Left forelimb (tissue), 1 donor: ENCODE measurements around the gene KCNK13.

Source experiments
- DNase-seq: peaks from one replicate; pipeline ENCODE4 v3.0.0-alpha.2; 2018; ENCODE audit warnings: low spot score

KCNK13 gene

GRCh38 chr14:90132821-90133570, 71.2 kb downstream of the KCNK13 start:
- DNase-seq, result no peak

DNA sequence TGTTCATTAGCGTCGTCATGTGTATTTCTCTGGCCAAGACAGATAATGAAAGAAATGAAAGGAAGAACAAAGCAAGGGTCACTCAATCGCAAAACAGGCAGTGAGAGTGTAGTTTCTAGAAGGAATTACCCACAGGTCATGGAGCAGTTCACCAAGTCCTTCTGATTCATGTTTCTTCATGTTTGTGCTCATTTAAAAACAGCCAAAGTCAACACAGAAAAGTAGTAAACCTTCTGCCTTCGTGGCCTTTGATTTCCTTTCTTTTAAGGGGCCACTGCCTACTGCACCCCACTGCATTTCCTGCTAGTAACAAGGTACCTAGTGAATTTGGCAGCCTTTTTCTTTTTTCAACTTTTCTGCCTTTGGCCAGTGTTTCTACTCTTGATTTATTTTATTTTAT, 75.1 kb downstream of the KCNK13 start:
- no peak for DNase-seq

GRCh38 chr14:90137807-90138206, 76.0 kb downstream of the KCNK13 start:
- no peak for DNase-seq

- no peak for DNase-seq
Observed at GRCh38 chr14:90139199-90139598, 77.4 kb downstream of the KCNK13 start.

DNA sequence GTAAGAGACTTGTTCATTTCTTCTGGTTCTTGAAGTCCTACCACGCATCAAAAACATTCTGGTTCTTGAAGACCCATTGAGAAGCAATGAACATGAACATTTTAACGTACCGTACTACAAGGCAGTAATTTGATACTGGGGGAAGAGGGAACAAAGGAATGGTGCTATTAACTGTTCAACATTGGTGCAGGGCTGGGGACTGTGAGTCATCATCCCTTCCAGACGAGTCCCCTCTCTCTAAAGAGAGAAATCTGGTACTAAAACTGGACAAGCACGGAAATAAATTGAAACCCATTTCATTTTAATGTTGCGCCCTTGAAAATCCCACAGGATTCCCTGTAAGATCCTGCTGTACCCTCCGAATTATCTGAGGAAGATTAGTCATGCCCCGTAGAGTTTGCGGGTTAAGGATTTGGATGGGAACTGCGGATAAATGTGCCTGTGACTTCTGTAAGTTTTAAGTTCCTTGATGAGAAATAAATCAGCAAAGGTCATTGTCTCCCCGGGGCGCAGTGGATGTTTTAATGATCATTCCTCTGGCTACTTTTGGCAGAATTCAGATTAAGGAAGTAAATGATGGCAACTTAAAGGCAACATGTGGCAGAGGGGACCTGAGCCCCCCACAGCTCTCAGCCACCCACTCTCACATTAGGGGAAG, 78.6 kb downstream of the KCNK13 start:
- no peak for DNase-seq

- no peak for DNase-seq
Observed at GRCh38 chr14:90140956-90141316, 79.1 kb downstream of the KCNK13 start.

GRCh38 chr14:90153429-90153828, 91.6 kb downstream of the KCNK13 start:
- no peak for DNase-seq

DNA sequence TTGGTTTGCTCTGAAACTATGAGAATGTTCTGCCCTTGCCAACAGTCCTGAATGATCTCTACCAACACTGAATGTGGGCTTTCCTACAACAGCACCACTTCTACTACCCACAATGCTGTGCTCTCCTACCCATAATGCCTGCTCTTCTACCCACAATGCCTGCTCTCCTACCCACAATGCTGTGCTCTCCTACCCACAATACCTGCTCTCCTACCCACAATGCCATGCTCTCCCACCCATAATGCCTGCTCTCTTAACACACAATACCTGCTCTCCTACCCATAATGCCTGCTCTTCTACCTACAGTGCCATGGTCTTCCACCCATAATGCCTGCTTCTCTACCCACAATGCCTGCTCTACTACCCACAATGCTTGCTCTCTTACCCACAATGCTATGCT, 92.3 kb downstream of the KCNK13 start:
- no peak for DNase-seq

DNA sequence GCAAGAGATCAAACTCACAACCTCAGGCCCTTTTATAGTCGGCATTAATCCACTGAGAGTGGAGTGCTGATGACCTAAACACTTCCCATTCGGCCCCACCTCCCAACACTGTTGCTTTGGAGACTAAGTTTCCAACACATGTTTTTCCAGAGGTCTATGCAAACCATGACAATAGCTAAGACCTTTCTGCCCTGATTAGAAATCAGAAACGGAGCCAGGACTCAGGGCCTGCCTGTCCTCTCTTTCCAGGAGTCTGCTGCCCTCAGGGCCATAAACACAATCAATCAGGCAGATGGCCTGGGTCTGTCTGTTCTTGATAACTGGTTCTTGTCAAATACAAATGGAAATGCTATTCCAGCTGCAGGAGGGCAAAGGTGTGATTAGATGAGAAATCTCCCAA, 97.4 kb downstream of the KCNK13 start:
- DNase-seq, result no peak

- DNase-seq, result no peak
Observed at GRCh38 chr14:90159688-90160087, 97.9 kb downstream of the KCNK13 start.

- DNase-seq, result no peak
Observed at GRCh38 chr14:90161129-90161528, 99.3 kb downstream of the KCNK13 start.

- no peak for DNase-seq
Observed at GRCh38 chr14:90168425-90169105, 106.8 kb downstream of the KCNK13 start.

GRCh38 chr14:90175631-90176030, 113.8 kb downstream of the KCNK13 start:
- DNase-seq, result no peak

GRCh38 chr14:90177539-90178189, 115.9 kb downstream of the KCNK13 start:
- no peak for DNase-seq

DNA sequence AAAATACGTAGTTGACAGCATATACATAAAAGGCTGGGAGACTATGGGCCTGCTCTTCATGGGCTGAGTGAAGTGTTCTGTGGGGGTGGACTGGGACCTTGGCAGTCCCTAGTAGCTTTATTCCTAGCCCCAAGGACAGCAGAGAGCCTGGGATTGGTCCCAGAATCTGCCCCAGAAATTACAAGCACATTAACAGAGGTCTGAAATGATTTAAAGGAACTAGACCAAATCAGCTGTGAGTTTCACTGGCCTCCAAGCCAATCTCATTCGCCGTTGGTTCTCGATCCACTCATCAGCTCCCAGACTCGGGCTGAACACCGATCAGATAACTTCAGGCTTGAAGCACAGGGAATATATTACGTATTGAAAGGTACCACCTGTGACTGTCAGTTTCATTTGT, 117.6 kb downstream of the KCNK13 start:
- no peak for DNase-seq

DNA sequence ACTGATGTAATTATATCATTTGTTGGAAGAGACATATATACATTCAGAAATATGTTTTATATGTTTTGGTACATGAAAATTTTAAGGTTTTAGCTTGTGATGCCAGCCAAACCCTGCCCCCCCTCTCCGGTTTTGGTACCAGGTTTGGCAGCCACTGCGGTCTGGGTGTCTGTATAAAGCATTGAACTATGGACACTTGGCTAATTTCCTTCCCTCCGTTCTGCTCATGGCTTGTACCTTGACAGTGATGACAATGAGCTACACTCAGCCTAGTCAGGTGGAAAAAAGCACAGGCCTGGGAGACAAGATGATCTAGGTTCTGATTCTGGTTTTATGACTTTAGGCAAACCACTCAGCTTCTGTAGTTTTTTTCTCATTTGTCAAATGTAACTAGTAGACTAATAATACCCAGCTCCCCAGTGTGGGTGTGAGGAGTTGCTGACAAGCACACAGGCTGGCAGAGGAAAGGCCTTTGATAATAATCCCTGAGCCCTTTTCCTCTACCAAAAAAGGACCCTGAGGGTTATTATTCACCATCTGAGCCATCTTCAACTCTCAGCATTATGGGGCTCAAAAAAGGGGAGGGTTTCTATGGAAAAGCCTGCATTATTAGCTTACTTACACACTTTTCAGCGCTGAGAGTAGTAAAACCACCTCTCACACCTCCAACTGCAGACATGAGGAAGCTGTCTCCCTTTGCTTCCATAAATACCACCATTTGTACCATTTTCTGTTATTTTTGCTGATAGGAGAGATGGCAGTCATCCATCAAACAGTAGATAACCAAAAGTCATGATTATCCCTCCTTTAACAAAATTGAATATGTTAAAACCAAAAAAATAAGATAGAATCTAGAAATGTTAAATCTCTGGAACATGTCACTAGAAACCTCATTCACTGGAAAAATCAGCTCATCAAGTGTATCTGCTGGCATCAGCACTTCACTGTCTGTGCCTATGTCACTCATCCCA, 118.3 kb downstream of the KCNK13 start:
- no peak for DNase-seq

DNA sequence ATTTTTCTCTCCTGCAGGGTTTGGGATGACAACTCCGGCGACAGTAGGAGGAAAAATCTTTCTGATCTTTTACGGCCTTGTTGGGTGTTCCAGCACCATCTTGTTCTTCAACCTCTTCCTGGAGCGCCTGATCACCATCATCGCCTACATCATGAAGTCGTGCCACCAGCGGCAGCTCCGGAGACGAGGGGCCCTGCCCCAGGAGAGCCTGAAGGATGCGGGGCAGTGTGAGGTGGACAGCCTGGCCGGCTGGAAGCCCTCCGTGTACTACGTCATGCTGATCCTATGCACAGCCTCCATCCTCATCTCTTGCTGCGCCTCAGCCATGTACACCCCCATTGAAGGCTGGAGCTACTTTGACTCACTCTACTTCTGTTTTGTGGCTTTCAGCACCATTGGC, 122.3 kb downstream of the KCNK13 start:
- DNase-seq, result no peak

- DNase-seq, result no peak
Observed at GRCh38 chr14:90184571-90185266, 122.9 kb downstream of the KCNK13 start.

DNA sequence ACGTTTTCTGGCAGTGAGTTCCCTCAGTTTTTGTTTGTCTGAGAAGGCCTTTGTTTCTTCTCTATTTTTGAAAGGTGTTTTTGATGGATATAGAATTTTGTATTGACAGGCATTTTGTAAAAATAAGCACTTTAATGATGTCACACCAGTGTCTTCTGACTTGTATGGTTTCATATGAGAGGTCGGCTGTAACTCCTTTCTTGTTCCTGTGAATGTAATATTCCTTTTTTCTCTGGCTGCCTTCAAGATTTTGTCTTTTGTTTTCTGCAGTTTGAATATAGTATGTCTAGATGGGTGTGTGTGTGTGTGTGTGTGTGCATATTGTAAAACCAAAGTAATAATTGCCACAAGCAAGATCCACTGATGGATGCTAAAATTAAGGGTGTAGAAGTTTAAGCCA, 126.8 kb downstream of the KCNK13 start:
- DNase-seq, result no peak

GRCh38 chr14:90191154-90191553, 129.4 kb downstream of the KCNK13 start:
- no peak for DNase-seq

DNA sequence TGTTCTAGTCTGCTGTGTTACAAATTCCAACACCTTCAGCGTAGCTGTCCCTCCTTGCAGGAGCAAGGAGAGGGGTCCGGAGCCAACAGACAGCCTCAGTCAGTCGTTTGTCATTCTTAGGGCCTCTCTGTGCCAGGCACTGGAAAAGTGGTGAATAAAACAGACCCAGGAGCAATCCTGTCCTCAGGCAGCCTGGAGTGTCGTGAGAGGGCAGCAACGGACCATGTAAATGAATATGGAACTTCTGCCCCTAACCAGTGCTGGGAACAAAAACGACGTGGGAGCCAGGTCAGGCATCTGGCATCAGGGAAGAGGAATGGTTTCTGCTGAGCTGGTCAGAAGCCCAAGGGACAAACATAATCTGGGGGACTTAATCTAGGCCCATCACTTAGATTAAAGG, 129.8 kb downstream of the KCNK13 start:
- DNase-seq, result no peak
